SK-N-SH (cell line): ENCODE measurements around the gene SLC29A1.

Source experiments
- CTCF ChIP-seq: fragments of 200-600 bp; sonication (generic); IDR thresholded peaks from 2 replicates; pipeline ENCODE4 v1.6.1; 2017; ENCODE audit warnings: antibody characterized with exemption, mild to moderate bottlenecking, moderate library complexity
- EP300 ChIP-seq, 2 experiments: IDR thresholded peaks; 2 replicates each; pipeline versions ENCODE4 v1.4.0 to v1.6.1; 2012; ENCODE audit warnings: borderline replicate concordance in 1 of 2, low read depth in 1 of 2, low read length in 1 of 2
- EZH2phosphoT487 ChIP-seq: fragments of 200-600 bp; sonication (generic); IDR thresholded peaks from 2 replicates; pipeline ENCODE4 v1.6.1; 2017; ENCODE audit warnings: low read depth, mixed run types, mild to moderate bottlenecking, antibody characterized with exemption, moderate library complexity, borderline replicate concordance
- JUND ChIP-seq: IDR thresholded peaks from 2 replicates; pipeline ENCODE4 v1.4.0; 2012
- NRF1 ChIP-seq: IDR thresholded peaks from 2 replicates; pipeline ENCODE4 v1.6.1; 2012; ENCODE audit warnings: low read depth, mild to moderate bottlenecking, low read length
- POLR2AphosphoS5 ChIP-seq: IDR thresholded peaks from 2 replicates; pipeline ENCODE4 v1.6.1; 2012; ENCODE audit warnings: low read depth, low read length
- RCOR1 ChIP-seq: fragments of 150-350 bp; IDR thresholded peaks from 2 replicates; pipeline ENCODE4 v1.6.1; 2017; ENCODE audit warnings: antibody characterized with exemption, low read length
- RFX5 ChIP-seq: IDR thresholded peaks from 2 replicates; pipeline ENCODE4 v1.6.1; 2012; ENCODE audit warnings: mild to moderate bottlenecking, improper control_type of control experiment, low read length
- RXRA ChIP-seq: IDR thresholded peaks from 2 replicates; pipeline ENCODE4 v1.4.0; 2012; ENCODE audit warnings: low read depth, mild to moderate bottlenecking, borderline replicate concordance
- TAF1 ChIP-seq: IDR thresholded peaks from 2 replicates; pipeline ENCODE4 v1.6.1; 2012; ENCODE audit warnings: low read depth, mild to moderate bottlenecking, low read length, moderate library complexity, borderline replicate concordance
- USF2 ChIP-seq: fragments of 150-350 bp; IDR thresholded peaks from 2 replicates; pipeline ENCODE4 v1.6.1; 2017; ENCODE audit warnings: antibody characterized with exemption, low read length, low read depth, borderline replicate concordance
- YY1 ChIP-seq: IDR thresholded peaks from 2 replicates; pipeline ENCODE4 v1.4.0; 2012; ENCODE audit warnings: low read depth, mild to moderate bottlenecking
- TF ChIP-seq, protein P1 (sequence below): IDR thresholded peaks from 2 replicates; pipeline ENCODE4 v1.6.1; 2012; ENCODE audit warnings: mild to moderate bottlenecking, low read depth, low read length, moderate library complexity
- TF ChIP-seq, protein P2 (sequence below): fragments of 150-350 bp; IDR thresholded peaks from 2 replicates; pipeline ENCODE4 v1.6.1; 2016; ENCODE audit warnings: mild to moderate bottlenecking, low read depth, low read length

DNA sequence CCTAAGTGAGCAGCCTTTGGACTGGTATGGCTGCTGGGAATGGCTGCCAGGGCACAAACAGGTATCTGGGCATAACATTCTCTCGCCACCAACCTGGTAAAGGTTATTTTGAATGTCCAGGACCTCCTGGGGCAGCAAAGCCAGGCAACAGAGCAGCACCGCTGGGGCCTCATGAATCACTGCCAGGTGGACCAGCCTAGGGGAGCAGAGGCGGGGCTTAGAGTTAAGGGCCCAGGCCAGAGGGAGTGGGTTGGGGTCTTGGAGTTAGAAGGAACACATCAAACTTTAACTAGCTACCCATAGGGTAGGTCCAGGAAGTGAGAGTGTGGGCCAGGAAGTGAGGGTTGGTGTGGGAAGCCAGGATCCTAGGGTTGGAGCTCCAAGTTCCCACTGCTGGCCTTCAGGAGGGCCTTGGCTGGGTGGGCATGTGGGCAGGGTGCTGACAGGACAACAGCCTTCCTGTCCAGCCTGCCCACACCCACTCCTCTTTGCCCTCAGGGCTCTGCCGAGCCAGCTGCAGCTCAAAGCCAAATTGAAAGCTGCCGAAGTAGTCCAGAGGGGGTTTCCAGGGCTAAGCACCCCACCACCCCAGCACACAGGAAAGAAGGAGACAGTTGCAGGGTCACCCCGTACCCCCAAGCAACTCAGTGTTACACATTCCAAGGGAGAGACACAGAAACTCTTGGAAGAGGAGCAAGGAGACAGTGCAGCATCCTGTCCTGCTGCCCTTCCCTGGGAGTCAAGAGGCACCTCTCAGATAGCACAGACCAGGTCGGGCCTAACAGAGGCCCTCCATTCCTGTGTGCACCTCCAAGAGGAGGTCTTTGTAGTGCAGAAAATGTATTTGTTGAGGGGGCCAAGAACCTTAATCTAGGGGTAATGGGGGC is 39.3 kb downstream of the SLC29A1 start:
- TF ChIP-seq EZH2phosphoT487, result no peak
- TF ChIP-seq CTCF, result no peak
- no peak for TF ChIP-seq RFX5
- TF ChIP-seq TAF1, result no peak
- TF ChIP-seq, protein P1, sequence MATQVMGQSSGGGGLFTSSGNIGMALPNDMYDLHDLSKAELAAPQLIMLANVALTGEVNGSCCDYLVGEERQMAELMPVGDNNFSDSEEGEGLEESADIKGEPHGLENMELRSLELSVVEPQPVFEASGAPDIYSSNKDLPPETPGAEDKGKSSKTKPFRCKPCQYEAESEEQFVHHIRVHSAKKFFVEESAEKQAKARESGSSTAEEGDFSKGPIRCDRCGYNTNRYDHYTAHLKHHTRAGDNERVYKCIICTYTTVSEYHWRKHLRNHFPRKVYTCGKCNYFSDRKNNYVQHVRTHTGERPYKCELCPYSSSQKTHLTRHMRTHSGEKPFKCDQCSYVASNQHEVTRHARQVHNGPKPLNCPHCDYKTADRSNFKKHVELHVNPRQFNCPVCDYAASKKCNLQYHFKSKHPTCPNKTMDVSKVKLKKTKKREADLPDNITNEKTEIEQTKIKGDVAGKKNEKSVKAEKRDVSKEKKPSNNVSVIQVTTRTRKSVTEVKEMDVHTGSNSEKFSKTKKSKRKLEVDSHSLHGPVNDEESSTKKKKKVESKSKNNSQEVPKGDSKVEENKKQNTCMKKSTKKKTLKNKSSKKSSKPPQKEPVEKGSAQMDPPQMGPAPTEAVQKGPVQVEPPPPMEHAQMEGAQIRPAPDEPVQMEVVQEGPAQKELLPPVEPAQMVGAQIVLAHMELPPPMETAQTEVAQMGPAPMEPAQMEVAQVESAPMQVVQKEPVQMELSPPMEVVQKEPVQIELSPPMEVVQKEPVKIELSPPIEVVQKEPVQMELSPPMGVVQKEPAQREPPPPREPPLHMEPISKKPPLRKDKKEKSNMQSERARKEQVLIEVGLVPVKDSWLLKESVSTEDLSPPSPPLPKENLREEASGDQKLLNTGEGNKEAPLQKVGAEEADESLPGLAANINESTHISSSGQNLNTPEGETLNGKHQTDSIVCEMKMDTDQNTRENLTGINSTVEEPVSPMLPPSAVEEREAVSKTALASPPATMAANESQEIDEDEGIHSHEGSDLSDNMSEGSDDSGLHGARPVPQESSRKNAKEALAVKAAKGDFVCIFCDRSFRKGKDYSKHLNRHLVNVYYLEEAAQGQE, result no peak
- no peak for TF ChIP-seq YY1
- TF ChIP-seq, protein P2, sequence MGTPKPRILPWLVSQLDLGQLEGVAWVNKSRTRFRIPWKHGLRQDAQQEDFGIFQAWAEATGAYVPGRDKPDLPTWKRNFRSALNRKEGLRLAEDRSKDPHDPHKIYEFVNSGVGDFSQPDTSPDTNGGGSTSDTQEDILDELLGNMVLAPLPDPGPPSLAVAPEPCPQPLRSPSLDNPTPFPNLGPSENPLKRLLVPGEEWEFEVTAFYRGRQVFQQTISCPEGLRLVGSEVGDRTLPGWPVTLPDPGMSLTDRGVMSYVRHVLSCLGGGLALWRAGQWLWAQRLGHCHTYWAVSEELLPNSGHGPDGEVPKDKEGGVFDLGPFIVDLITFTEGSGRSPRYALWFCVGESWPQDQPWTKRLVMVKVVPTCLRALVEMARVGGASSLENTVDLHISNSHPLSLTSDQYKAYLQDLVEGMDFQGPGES, result no peak
- no peak for TF ChIP-seq RCOR1
- TF ChIP-seq POLR2AphosphoS5, result no peak
- TF ChIP-seq JUND, result no peak
- TF ChIP-seq RXRA, result no peak
- TF ChIP-seq NRF1, result no peak
- no peak for TF ChIP-seq EP300 (IDR thresholded peaks at IDR 0.05; ENCODE audit: borderline replicate concordance in 1 of 2, low read depth in 1 of 2, low read length in 1 of 2)
- no peak for TF ChIP-seq USF2
